GM19239 (cell line): ENCODE data around the gene PRIMPOL.

Source experiments
- DNase-seq: peaks from one replicate; pipeline ENCODE4 v3.0.0; 2011; ENCODE audit warnings: low spot score; ENCODE audit not compliant: insufficient read length
- FAIRE-seq: peaks from 2 replicates; lab custom pipeline; 2011; peaks lifted over from hg19 to GRCh38; lab: Jason Lieb, UNC

PRIMPOL gene

GRCh38 chr4:184744236-184744635, 94.7 kb downstream of the PRIMPOL start:
- FAIRE-seq (no peak), DNase-seq (no peak)
